GM18909 (cell line): Measurements from ENCODE around the gene RALGDS.
"Not testable (repeated sequence)": the region's sequence is repeated elsewhere in the genome, so short reads cannot be mapped to it uniquely, and the experiment has no call there.

Experiments used
- ATAC-seq: cut with Tn5 transposase; IDR thresholded peaks from one replicate; pipeline ENCODE4 v1.9.1; 2021; ENCODE audit warnings: mild to moderate bottlenecking; ENCODE audit not compliant: unreplicated experiment, poor library complexity

The RALGDS gene

DNA sequence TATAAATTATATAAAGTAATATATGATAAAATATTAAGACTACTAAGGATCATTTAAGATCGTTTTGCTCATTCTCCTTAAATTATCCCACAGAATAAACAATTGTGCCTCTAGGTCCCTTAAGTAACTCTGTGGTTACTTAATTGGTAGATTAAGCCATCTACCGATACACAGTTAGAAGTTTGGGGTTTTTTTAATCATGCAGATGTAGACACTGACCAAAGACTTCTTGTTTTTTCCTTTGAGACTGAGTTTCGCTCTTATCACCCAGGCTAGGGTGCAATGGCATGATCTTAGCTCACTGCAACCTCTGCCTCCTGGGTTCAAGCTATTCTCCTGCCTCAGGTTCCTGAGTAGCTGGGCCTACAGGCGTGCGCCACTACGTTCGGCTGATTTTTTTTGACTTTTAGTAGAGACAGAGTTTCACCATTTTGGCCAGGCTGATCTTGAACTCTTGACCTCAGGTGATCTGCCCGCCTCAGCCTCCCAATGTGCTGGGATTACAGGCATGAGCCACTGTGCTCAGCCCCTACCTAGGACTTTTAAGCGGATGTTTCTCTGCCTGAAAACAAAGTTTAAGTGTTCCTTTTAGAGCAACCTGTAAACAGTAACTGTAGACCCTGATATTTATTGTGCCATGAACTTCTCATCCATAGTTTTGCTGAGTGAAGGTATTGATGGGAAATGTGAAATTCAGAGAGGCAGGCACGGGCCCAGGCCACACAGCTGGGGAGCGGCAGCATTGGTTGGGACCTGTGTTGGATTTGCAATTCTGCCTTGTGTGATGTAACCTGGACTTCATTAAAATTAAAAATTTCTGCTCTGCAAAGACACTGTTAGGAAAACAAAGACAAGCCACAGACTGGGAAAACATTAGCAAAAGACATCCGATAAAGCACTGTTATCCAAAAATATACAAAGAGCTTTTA, 47.7 kb downstream of the RALGDS start:
- ATAC-seq: no peak

DNA sequence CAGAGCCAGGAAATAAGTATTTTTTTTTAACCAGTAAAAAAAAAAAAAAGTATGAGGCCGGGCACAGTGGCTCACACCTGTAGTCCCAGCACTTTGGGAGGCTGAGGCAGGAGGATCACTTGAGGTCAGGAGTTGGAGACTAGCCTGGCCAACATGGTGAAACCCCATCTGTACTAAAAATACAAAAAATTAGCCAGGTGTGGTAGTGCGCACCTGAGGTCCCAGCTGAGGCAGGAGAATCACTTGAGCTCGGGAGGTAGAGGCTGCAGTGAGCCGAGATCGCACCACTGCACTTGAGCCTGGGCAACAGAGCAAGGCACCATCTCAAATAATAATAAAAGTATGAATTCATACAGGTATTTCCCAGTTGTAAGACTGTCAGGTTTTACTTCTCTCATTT, 48.8 kb downstream of the RALGDS start:
- not testable (repeated sequence) for ATAC-seq

DNA sequence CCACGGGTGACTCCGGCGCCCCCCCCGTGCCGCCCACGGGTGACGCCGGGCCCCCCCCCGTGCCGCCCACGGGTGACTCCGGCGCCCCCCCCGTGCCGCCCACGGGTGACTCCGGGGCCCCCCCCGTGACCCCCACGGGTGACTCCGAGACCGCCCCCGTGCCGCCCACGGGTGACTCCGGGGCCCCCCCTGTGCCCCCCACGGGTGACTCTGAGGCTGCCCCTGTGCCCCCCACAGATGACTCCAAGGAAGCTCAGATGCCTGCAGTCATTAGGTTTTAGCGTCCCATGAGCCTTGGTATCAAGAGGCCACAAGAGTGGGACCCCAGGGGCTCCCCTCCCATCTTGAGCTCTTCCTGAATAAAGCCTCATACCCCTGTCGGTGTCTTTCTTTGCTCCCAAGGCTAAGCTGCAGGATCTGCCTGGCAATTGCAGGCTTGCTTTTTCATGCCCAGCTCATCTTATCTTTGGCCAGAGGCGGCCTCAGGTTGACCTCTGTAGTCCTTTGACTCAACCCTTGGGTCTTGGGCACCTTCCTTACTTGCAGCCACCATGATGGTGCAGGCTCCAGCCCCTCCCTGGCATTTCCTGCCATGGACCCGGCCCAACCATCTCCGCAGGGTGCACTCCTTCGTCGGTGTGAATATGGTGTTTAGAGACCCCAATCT, 49.4 kb downstream of the RALGDS start:
- no peak for ATAC-seq

DNA sequence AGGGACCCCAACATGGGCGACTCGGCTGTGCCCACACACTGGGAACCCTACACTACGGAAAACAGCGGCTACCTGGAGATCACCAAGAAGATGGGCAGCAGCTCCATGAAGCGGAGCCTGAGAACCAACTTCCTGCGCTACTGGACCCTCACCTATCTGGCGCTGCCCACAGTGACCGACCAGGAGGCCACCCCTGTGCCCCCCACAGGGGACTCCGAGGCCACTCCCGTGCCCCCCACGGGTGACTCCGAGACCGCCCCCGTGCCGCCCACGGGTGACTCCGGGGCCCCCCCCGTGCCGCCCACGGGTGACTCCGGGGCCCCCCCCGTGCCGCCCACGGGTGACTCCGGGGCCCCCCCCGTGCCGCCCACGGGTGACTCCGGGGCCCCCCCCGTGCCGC, 50.1 kb downstream of the RALGDS start:
- ATAC-seq: not testable (repeated sequence)

DNA sequence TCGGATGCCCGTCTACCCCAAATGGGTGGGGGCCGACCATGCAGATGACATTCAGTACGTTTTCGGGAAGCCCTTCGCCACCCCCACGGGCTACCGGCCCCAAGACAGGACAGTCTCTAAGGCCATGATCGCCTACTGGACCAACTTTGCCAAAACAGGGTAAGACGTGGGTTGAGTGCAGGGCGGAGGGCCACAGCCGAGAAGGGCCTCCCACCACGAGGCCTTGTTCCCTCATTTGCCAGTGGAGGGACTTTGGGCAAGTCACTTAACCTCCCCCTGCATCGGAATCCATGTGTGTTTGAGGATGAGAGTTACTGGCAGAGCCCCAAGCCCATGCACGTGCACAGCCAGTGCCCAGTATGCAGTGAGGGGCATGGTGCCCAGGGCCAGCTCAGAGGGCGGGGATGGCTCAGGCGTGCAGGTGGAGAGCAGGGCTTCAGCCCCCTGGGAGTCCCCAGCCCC, 50.5 kb downstream of the RALGDS start:
- ATAC-seq: not testable (repeated sequence)

DNA sequence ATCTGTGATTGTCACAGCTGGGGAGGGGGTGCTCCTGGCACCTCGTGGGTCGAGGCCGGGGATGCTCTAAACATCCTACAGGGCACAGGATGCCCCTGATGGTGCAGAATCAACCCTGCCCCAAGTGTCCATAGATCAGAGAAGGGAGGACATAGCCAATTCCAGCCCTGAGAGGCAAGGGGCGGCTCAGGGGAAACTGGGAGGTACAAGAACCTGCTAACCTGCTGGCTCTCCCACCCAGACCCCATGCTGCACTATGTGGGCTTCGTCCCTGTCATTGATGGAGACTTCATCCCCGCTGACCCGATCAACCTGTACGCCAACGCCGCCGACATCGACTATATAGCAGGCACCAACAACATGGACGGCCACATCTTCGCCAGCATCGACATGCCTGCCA, 52.6 kb downstream of the RALGDS start:
- ATAC-seq: not testable (repeated sequence)

DNA sequence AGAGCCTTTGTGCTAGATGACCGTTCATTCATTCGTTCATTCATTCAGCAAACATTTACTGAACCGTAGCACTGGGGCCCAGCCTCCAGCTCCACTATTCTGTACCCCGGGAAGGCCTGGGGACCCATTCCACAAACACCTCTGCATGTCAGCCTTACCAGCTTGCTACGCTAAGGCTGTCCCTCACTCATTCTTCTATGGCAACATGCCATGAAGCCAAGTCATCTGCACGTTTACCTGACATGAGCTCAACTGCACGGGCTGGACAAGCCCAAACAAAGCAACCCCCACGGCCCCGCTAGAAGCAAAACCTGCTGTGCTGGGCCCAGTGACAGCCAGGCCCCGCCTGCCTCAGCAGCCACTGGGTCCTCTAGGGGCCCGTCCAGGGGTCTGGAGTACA, 53.2 kb downstream of the RALGDS start:
- no peak for ATAC-seq

DNA sequence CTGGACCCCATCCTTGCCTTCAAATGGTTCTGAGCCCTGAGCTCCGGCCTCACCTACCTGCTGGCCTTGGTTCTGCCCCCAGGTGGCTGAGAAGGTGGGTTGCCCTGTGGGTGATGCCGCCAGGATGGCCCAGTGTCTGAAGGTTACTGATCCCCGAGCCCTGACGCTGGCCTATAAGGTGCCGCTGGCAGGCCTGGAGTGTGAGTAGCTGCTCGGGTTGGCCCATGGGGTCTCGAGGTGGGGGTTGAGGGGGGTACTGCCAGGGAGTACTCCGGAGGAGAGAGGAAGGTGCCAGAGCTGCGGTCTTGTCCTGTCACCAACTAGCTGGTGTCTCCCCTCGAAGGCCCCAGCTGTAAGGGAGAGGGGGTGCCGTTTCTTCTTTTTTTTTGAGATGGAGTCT, 54.0 kb downstream of the RALGDS start:
- no peak for ATAC-seq

DNA sequence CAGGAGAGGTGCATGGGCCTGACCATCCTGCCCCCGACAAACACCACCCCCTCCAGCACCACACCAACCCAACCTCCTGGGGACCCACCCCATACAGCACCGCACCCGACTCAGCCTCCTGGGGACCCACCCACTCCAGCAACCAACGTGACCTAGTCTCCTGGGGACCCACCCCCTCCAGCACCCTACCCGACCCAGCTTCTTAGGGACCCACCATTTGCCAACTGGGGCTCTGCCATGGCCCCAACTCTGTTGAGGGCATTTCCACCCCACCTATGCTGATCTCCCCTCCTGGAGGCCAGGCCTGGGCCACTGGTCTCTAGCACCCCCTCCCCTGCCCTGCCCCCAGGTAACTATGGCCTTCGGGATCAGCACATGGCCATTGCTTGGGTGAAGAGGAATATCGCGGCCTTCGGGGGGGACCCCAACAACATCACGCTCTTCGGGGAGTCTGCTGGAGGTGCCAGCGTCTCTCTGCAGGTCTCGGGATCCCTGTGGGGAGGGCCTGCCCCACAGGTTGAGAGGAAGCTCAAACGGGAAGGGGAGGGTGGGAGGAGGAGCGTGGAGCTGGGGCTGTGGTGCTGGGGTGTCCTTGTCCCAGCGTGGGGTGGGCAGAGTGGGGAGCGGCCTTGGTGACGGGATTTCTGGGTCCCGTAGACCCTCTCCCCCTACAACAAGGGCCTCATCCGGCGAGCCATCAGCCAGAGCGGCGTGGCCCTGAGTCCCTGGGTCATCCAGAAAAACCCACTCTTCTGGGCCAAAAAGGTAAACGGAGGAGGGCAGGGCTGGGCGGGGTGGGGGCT, 54.7 kb downstream of the RALGDS start:
- no peak for ATAC-seq

DNA sequence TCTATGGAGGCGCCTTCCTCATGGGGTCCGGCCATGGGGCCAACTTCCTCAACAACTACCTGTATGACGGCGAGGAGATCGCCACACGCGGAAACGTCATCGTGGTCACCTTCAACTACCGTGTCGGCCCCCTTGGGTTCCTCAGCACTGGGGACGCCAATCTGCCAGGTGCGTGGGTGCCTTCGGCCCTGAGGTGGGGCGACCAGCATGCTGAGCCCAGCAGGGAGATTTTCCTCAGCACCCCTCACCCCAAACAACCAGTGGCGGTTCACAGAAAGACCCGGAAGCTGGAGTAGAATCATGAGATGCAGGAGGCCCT, 56.0 kb downstream of the RALGDS start:
- no peak for ATAC-seq

DNA sequence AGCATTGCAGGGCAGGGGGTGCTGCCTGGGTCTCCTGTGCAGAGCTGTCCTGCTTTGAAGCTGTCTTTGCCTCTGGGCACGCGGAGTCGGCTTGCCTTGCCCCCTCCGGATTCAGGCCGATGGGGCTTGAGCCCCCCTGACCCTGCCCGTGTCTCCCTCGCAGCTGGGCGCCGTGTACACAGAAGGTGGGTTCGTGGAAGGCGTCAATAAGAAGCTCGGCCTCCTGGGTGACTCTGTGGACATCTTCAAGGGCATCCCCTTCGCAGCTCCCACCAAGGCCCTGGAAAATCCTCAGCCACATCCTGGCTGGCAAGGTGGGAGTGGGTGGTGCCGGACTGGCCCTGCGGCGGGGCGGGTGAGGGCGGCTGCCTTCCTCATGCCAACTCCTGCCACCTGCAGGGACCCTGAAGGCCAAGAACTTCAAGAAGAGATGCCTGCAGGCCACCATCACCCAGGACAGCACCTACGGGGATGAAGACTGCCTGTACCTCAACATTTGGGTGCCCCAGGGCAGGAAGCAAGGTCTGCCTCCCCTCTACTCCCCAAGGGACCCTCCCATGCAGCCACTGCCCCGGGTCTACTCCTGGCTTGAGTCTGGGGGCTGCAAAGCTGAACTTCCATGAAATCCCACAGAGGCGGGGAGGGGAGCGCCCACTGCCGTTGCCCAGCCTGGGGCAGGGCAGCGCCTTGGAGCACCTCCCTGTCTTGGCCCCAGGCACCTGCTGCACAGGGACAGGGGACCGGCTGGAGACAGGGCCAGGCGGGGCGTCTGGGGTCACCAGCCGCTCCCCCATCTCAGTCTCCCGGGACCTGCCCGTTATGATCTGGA, 56.6 kb downstream of the RALGDS start:
- ATAC-seq: no peak

DNA sequence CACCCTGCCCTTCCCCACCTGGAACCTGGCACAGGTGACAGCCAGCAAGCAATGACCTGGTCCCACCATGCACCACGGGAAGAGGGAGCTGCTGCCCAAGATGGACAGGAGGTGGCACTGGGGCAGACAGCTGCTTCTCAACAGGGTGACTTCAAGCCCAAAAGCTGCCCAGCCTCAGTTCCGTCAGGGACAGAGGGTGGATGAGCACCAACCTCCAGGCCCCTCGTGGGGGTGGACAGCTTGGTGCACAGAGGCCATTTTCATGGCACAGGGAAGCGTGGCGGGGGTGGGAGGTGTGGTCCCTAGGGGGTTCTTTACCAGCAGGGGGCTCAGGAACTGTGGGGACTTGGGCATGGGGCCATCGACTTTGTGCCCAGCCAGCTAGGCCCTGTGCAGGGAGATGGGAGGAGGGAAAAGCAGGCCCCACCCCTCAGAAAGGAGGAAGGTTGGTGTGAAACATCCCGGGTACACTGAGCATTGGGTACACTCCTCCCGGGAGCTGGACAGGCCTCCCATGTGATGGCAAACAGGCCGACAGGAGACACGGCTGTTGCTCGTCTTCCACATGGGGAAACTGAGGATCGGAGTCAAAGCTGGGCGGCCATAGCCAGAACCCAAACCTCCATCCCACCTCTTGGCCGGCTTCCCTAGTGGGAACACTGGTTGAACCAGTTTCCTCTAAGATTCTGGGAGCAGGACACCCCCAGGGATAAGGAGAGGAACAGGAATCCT, 57.4 kb downstream of the RALGDS start:
- no peak for ATAC-seq

DNA sequence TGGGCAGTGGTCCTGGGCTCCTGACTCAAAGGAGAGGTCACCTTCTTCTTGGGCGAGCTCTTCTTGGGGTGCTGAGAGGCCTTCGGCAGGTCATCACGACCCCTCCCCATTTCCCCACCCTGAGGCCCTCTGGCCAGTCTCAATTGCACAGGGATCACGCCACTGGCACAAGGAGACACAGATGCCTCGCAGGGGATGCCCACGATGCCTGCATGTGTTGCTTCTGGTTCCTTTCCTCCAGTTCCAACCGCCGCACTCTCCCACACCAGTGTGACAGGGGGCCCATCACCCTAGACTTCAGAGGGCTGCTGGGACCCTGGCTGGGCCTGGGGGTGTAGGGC, 57.9 kb downstream of the RALGDS start:
- no peak for ATAC-seq

DNA sequence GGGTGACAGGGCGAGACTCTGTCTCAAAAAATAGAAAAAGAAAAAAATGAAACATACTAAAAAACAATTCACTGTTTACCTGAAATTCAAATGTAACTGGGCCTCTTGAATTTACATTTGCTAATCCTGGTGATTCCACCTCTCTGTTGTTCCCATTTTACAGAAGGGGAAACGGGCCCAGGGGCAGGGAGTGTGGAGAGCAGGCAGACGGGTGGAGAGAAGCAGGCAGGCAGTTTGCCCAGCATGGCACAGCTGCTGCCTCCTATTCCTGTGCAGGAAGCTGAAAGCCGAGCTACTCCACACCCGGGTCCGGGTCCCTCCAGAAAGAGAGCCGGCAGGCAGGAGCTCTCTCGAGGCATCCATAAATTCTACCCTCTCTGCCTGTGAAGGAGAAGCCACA, 58.5 kb downstream of the RALGDS start:
- ATAC-seq: not testable (repeated sequence)

DNA sequence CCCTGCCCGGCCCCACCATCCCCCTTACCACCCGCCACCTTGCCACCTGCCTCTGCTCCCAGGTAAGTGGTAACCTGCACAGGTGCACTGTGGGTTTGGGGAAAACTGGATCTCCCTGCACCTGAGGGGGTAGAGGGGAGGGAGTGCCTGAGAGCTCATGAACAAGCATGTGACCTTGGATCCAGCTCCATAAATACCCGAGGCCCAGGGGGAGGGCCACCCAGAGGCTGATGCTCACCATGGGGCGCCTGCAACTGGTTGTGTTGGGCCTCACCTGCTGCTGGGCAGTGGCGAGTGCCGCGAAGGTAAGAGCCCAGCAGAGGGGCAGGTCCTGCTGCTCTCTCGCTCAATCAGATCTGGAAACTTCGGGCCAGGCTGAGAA, 59.3 kb downstream of the RALGDS start, which contains the start of gene CEL:
CEL (plus strand) TSS at position 218 of the 382 bp plus-strand sequence; CDS start at position 240, 22 bp downstream.
- ATAC-seq: not testable (repeated sequence)

DNA sequence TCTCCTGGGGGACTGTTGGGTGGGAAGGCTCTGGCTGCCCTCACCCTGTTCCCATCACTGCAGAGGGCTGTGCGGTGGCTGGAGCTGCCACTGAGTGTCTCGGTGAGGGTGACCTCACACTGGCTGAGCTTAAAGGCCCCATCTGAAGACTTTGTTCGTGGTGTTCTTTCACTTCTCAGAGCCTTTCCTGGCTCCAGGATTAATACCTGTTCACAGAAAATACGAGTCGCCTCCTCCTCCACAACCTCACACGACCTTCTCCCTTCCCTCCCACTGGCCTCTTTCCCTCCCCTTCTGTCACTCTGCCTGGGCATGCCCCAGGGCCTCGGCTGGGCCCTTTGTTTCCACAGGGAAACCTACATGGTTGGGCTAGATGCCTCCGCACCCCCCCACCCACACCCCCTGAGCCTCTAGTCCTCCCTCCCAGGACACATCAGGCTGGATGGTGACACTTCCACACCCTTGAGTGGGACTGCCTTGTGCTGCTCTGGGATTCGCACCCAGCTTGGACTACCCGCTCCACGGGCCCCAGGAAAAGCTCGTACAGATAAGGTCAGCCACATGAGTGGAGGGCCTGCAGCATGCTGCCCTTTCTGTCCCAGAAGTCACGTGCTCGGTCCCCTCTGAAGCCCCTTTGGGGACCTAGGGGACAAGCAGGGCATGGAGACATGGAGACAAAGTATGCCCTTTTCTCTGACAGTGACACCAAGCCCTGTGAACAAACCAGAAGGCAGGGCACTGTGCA, 59.8 kb downstream of the RALGDS start:
- ATAC-seq: not testable (repeated sequence)

DNA sequence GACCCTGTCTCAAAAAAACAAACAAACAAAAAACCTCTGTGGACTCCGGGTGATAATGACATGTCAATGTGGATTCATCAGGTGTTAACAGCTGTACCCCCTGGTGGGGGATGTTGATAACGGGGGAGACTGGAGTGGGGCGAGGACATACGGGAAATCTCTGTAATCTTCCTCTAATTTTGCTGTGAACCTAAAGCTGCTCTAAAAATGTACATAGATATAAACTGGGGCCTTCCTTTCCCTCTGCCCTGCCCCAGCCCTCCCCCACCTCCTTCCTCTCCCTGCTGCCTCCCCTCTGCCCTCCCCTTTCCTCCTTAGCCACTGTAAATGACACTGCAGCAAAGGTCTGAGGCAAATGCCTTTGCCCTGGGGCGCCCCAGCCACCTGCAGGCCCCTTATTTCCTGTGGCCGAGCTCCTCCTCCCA, 60.6 kb downstream of the RALGDS start:
- no peak for ATAC-seq

DNA sequence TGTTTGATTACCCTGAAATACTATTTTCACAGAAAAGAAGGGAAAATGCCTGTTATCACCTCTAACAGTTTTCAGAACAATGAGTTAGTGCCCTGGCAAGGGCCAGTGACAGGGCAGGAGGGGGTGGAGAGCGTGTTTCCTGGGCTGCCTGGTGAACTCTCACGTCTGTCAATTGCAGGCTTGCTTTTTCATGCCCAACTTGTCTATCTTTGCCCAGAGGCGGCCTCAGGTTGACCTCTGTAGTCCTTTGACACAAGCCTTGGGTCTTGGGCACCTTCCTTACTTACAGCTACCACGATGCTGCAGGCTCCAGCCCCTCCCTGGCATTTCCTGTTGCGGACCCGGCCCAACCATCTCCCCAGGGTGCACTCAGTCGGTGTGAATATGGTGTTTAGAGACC, 61.4 kb downstream of the RALGDS start:
- ATAC-seq: no peak
